ENCODE measurements around the gene ABCA4.
A peak's percentile ranks its signal among the peaks of the same experiment; 100 is the strongest.

ABCA4 gene

DNA sequence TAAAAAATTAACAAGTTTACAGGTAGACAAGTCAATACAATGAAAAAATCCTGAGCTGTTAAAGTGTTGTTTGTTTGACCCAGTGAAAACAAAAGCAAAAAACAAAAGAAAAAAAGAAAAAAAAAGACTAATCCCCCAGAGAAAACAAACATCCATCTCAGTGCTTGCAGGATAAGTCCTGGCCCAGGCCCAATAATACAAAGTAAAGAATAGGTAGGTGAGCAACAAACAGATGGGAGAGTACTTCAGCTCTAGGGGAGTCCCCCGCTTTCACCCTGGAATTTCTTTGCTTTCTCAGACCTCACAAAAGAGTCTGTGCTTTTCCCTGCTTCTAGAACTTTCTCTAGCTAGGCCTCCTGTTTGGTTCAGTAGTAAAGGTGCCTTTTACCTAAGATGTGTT, 70.3 kb downstream of the ABCA4 start:
- TF ChIP-seq, protein P1, sequence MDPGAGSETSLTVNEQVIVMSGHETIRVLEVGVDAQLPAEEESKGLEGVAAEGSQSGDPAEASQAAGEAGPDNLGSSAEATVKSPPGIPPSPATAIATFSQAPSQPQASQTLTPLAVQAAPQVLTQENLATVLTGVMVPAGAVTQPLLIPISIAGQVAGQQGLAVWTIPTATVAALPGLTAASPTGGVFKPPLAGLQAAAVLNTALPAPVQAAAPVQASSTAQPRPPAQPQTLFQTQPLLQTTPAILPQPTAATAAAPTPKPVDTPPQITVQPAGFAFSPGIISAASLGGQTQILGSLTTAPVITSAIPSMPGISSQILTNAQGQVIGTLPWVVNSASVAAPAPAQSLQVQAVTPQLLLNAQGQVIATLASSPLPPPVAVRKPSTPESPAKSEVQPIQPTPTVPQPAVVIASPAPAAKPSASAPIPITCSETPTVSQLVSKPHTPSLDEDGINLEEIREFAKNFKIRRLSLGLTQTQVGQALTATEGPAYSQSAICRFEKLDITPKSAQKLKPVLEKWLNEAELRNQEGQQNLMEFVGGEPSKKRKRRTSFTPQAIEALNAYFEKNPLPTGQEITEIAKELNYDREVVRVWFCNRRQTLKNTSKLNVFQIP (CRISPR knock-in tag; IDR thresholded peaks at IDR 0.05; ENCODE audit: borderline replicate concordance, low read depth), result no peak
- TF ChIP-seq GLIS3 (CRISPR knock-in tag; IDR thresholded peaks at IDR 0.05), result no peak
- TF ChIP-seq, protein P2, sequence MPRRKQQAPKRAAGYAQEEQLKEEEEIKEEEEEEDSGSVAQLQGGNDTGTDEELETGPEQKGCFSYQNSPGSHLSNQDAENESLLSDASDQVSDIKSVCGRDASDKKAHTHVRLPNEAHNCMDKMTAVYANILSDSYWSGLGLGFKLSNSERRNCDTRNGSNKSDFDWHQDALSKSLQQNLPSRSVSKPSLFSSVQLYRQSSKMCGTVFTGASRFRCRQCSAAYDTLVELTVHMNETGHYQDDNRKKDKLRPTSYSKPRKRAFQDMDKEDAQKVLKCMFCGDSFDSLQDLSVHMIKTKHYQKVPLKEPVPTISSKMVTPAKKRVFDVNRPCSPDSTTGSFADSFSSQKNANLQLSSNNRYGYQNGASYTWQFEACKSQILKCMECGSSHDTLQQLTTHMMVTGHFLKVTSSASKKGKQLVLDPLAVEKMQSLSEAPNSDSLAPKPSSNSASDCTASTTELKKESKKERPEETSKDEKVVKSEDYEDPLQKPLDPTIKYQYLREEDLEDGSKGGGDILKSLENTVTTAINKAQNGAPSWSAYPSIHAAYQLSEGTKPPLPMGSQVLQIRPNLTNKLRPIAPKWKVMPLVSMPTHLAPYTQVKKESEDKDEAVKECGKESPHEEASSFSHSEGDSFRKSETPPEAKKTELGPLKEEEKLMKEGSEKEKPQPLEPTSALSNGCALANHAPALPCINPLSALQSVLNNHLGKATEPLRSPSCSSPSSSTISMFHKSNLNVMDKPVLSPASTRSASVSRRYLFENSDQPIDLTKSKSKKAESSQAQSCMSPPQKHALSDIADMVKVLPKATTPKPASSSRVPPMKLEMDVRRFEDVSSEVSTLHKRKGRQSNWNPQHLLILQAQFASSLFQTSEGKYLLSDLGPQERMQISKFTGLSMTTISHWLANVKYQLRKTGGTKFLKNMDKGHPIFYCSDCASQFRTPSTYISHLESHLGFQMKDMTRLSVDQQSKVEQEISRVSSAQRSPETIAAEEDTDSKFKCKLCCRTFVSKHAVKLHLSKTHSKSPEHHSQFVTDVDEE (CRISPR knock-in tag; IDR thresholded peaks at IDR 0.05), result no peak
- no peak for TF ChIP-seq TCF4 (CRISPR knock-in tag; IDR thresholded peaks at IDR 0.05; ENCODE audit: borderline replicate concordance)
- TF ChIP-seq, protein P3, sequence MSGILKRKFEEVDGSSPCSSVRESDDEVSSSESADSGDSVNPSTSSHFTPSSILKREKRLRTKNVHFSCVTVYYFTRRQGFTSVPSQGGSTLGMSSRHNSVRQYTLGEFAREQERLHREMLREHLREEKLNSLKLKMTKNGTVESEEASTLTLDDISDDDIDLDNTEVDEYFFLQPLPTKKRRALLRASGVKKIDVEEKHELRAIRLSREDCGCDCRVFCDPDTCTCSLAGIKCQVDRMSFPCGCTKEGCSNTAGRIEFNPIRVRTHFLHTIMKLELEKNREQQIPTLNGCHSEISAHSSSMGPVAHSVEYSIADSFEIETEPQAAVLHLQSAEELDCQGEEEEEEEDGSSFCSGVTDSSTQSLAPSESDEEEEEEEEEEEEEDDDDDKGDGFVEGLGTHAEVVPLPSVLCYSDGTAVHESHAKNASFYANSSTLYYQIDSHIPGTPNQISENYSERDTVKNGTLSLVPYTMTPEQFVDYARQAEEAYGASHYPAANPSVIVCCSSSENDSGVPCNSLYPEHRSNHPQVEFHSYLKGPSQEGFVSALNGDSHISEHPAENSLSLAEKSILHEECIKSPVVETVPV (CRISPR knock-in tag; IDR thresholded peaks at IDR 0.05), result no peak
- TF ChIP-seq CSDC2 (CRISPR knock-in tag; IDR thresholded peaks at IDR 0.05), result no peak
- no peak for TF ChIP-seq SNAI2 (CRISPR knock-in tag; IDR thresholded peaks at IDR 0.05)
- TF ChIP-seq BACH2 (CRISPR knock-in tag; IDR thresholded peaks at IDR 0.05; ENCODE audit: borderline replicate concordance), result no peak
- ATAC-seq, result no peak

DNA sequence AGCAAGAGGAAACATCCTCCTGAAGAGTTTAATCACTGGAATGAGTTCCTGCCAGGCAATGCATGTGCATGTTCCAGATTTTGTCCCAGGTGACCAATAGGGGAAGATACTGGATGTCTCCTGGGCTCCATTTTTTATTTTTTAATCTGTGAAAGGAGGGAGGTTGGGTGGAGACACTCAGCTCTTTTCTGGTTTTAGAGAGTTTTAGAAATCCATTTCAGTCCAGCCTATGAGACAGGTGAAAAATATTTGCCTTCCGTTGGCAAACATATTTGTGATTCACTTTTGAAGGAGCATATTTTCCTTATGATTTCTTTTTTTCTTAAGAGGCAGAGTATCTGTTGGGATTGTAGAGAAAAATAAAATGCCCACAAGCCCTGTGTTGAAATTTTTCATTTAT, 70.7 kb downstream of the ABCA4 start:
- ATAC-seq, result peak; percentile 8; the same call in 1 of the 3 replicates
- no peak for TF ChIP-seq SNAI2 (CRISPR knock-in tag; IDR thresholded peaks at IDR 0.05)
- TF ChIP-seq ZFP30 (CRISPR knock-in tag; IDR thresholded peaks at IDR 0.05), result no peak
- no peak for TF ChIP-seq ZC3H10 (CRISPR knock-in tag; IDR thresholded peaks at IDR 0.05)
- TF ChIP-seq TOX (CRISPR knock-in tag; IDR thresholded peaks at IDR 0.05; ENCODE audit: borderline replicate concordance), result no peak
- TF ChIP-seq ZFP3 (CRISPR knock-in tag; IDR thresholded peaks at IDR 0.05), result no peak
- TF ChIP-seq, protein P4, sequence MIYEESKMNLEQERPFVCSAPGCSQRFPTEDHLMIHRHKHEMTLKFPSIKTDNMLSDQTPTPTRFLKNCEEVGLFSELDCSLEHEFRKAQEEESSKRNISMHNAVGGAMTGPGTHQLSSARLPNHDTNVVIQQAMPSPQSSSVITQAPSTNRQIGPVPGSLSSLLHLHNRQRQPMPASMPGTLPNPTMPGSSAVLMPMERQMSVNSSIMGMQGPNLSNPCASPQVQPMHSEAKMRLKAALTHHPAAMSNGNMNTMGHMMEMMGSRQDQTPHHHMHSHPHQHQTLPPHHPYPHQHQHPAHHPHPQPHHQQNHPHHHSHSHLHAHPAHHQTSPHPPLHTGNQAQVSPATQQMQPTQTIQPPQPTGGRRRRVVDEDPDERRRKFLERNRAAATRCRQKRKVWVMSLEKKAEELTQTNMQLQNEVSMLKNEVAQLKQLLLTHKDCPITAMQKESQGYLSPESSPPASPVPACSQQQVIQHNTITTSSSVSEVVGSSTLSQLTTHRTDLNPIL (CRISPR knock-in tag; IDR thresholded peaks at IDR 0.05; ENCODE audit: low read depth), result no peak
- no peak for TF ChIP-seq ZNF70 (CRISPR knock-in tag; IDR thresholded peaks at IDR 0.05)
- no peak for TF ChIP-seq OSR1 (CRISPR knock-in tag; IDR thresholded peaks at IDR 0.05)
- TF ChIP-seq RARB (CRISPR knock-in tag; IDR thresholded peaks at IDR 0.05), result no peak
- no peak for TF ChIP-seq CSDC2 (CRISPR knock-in tag; IDR thresholded peaks at IDR 0.05)
- no peak for TF ChIP-seq ISL1 (CRISPR knock-in tag; IDR thresholded peaks at IDR 0.05)
- TF ChIP-seq PPARA (CRISPR knock-in tag; IDR thresholded peaks at IDR 0.05; ENCODE audit: borderline replicate concordance), result no peak
- TF ChIP-seq ZNF565 (CRISPR knock-in tag; conservative IDR thresholded peaks at IDR 0.05; ENCODE audit: low read depth), result no peak
- no peak for TF ChIP-seq GLIS3 (CRISPR knock-in tag; IDR thresholded peaks at IDR 0.05)

DNA sequence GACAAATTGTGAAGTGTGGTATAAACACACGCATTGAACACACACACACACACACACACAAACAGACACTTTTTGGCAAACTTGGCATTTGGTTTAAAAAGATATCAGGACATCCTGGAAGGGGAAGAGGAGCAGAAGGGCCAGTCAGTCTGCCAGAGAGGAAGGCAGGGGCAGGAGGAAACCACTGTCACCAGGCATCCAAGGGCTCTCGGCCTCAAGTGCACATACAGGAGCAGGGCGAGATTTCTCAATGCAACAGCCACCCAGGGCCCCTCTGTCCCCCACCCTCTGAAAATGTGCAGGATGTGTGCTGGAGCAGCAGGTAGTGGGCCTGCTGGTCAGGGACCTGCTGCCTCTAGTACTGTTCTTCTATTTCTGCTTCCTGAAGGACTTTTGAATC, 71.2 kb downstream of the ABCA4 start:
- TF ChIP-seq, protein P3 (CRISPR knock-in tag; IDR thresholded peaks at IDR 0.05), result no peak
- TF ChIP-seq ARNTL (CRISPR knock-in tag; IDR thresholded peaks at IDR 0.05; ENCODE audit: borderline replicate concordance, low read depth), result no peak
- no peak for TF ChIP-seq OSR1 (CRISPR knock-in tag; IDR thresholded peaks at IDR 0.05)
- no peak for TF ChIP-seq ZC3H10 (CRISPR knock-in tag; IDR thresholded peaks at IDR 0.05)
- TF ChIP-seq, protein P5, sequence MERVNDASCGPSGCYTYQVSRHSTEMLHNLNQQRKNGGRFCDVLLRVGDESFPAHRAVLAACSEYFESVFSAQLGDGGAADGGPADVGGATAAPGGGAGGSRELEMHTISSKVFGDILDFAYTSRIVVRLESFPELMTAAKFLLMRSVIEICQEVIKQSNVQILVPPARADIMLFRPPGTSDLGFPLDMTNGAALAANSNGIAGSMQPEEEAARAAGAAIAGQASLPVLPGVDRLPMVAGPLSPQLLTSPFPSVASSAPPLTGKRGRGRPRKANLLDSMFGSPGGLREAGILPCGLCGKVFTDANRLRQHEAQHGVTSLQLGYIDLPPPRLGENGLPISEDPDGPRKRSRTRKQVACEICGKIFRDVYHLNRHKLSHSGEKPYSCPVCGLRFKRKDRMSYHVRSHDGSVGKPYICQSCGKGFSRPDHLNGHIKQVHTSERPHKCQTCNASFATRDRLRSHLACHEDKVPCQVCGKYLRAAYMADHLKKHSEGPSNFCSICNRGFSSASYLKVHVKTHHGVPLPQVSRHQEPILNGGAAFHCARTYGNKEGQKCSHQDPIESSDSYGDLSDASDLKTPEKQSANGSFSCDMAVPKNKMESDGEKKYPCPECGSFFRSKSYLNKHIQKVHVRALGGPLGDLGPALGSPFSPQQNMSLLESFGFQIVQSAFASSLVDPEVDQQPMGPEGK (CRISPR knock-in tag; IDR thresholded peaks at IDR 0.05; ENCODE audit: borderline replicate concordance), result no peak
- TF ChIP-seq TOX (CRISPR knock-in tag; IDR thresholded peaks at IDR 0.05; ENCODE audit: borderline replicate concordance), result no peak
- TF ChIP-seq, protein P2 (CRISPR knock-in tag; IDR thresholded peaks at IDR 0.05), result no peak
- TF ChIP-seq CSDC2 (CRISPR knock-in tag; IDR thresholded peaks at IDR 0.05), result no peak
- TF ChIP-seq GLIS3 (CRISPR knock-in tag; IDR thresholded peaks at IDR 0.05), result no peak
- no peak for TF ChIP-seq ZNF565 (CRISPR knock-in tag; conservative IDR thresholded peaks at IDR 0.05; ENCODE audit: low read depth)
- no peak for TF ChIP-seq ESRRG (CRISPR knock-in tag; IDR thresholded peaks at IDR 0.05)
- ATAC-seq, result no peak

Data from SK-N-SH treated with all-trans-retinoic acid at 6 μM for 48 hours (cell line).